Kidney (tissue), 14 donors: ENCODE data around the gene SYPL1. TPM values are rescaled to one million over a fixed set of nuclear protein-coding genes. Genes with fewer than 3 reads are reported as not detected.

Experiments
- DNase-seq, 5 donors: peaks; one replicate each; pipeline ENCODE4 v3.0.0-alpha.2; 2013 to 2020
- FAIRE-seq: peaks from 2 replicates; lab custom pipeline; 2012; peaks lifted over from hg19 to GRCh38; lab: Jason Lieb, UNC
- H3K27ac ChIP-seq, 2 donors: one replicate each; pipeline ENCODE4 v1.7.0; 2013; ENCODE audit warnings: low read depth in 2 of 2, low read length in 2 of 2, inconsistent platforms in 1 of 2
- H3K27me3 ChIP-seq: one replicate; pipeline ENCODE4 v1.7.1; 2013; ENCODE audit warnings: low read length, inconsistent platforms; ENCODE audit not compliant: control insufficient read depth, insufficient read depth
- H3K36me3 ChIP-seq, 3 donors: one replicate each; pipeline versions ENCODE4 v1.7.0 to v1.7.1; 2013; ENCODE audit warnings: low read length in 3 of 3, control low read depth in 1 of 3, inconsistent platforms in 1 of 3; ENCODE audit not compliant: insufficient read depth in 3 of 3, control insufficient read depth in 2 of 3
- H3K4me1 ChIP-seq, 3 donors: one replicate each; pipeline versions ENCODE4 v1.7.0 to v1.7.1; 2013; ENCODE audit warnings: low read length in 3 of 3, inconsistent platforms in 1 of 3, low read depth in 1 of 3; ENCODE audit not compliant: control insufficient read depth in 2 of 3, insufficient read depth in 2 of 3
- H3K4me3 ChIP-seq, 3 donors: one replicate each; pipeline versions ENCODE4 v1.7.0 to v1.8.1; 2013; ENCODE audit warnings: low read length in 3 of 3, control low read depth in 1 of 3, inconsistent platforms in 1 of 3
- H3K9ac ChIP-seq, 3 donors: one replicate each; pipeline versions ENCODE4 v1.7.0 to v1.7.1; 2013; ENCODE audit warnings: low read length in 3 of 3, control low read depth in 1 of 3, inconsistent platforms in 1 of 3
- H3K9me3 ChIP-seq, 3 donors: one replicate each; pipeline versions ENCODE4 v1.7.0 to v1.7.1; 2013; ENCODE audit warnings: low read length in 3 of 3, control low read depth in 1 of 3, inconsistent platforms in 1 of 3; ENCODE audit not compliant: control insufficient read depth in 2 of 3, insufficient read depth in 1 of 3
- CTCF ChIP-seq: IDR thresholded peaks from 3 replicates; pipeline ENCODE4 v1.5.1; 2012; ENCODE audit warnings: mild to moderate bottlenecking, moderate library complexity, borderline replicate concordance; ENCODE audit not compliant: insufficient read depth; ENCODE audit errors: extremely low read depth
- intact Hi-C: fragments of 100-400 bp; cut with DNase I; formaldehyde crosslinking; loops from one replicate; pipeline ENCODE4 v1.11.1; 2022
- polyA plus RNA-seq: library from polyadenylated mRNA; stranded (reverse); fragments of 350-450 nt; fragmentation: Illumina TruSeq; extraction: RNeasy Lipid Tissue Mini Kit (QIAGEN cat#74804); gene quantifications from one replicate; pipeline ENCODE4 v1.2.3, GENCODE V29; 2014; ENCODE audit warnings: low read depth, low replicate concordance; ENCODE audit not compliant: insufficient read depth
- total RNA-seq: library from RNA; stranded (reverse); fragmentation: NEBNext Ultra II Directional; extraction: Animal tissue kit (Norgen Biotek cat#: 25700); gene quantifications from one replicate; pipeline ENCODE4 v1.2.1, GENCODE V29; 2021
- donor health status: control.
- donor health status: control.
- donor health status: control.
- donor health status: control.
- donor health status: control.
- donor health status: DM: yes; HTN: yes; CAD: no.
- donor health status: Normal renal cell carcinoma (clear cell type).

SYPL1 gene
- total and polyA plus RNA-seq, 2 donors from 2014 or later, result 90.8 to 111 TPM

GRCh38 chr7:106129291-106129690 is 17.2 kb upstream of the SYPL1 start:
- DNase-seq (no peak), FAIRE-seq (no peak)
- Histone ChIP-seq H3K4me1 (no peaks in the 10 kb centered on the region), H3K9ac (no peak overlapping the region), H3K27me3 (no peaks in the 10 kb centered on the region), H3K27ac (no peak overlapping the region), H3K4me3 (no peak overlapping the region), H3K36me3 (no peaks in the 10 kb centered on the region), H3K9me3 (no peaks in the 10 kb centered on the region)
- no peak for TF ChIP-seq CTCF
- intact Hi-C loops, result no loop called here

GRCh38 chr7:106128836-106129235 is 16.7 kb upstream of the SYPL1 start:
- Histone ChIP-seq H3K27me3 (no peaks in the 10 kb centered on the region), H3K4me3 (no peak overlapping the region), H3K4me1 (no peaks in the 10 kb centered on the region), H3K27ac (no peak overlapping the region), H3K9me3 (no peaks in the 10 kb centered on the region), H3K9ac (no peak overlapping the region), H3K36me3 (no peaks in the 10 kb centered on the region)
- no peak for TF ChIP-seq CTCF
- no peak for DNase-seq
- intact Hi-C loops, result no loop called here
- FAIRE-seq, result no peak

GRCh38 chr7:106127984-106128780 is 16.1 kb upstream of the SYPL1 start:
- H3K27ac ChIP-seq, result no peak overlapping the region
- H3K9me3 ChIP-seq, result no peaks in the 10 kb centered on the region
- H3K9ac ChIP-seq, result no peak overlapping the region
- TF ChIP-seq CTCF, result no peak
- FAIRE-seq (no peak), DNase-seq (no peak)
- intact Hi-C loops, result no loop called here
- H3K27me3 ChIP-seq, result no peaks in the 10 kb centered on the region
- H3K36me3 ChIP-seq, result no peaks in the 10 kb centered on the region
- no peaks in the 10 kb centered on the region for H3K4me1 ChIP-seq
- H3K4me3 ChIP-seq, result no peak overlapping the region
